Mesodermal cell (in vitro differentiated cells): Measurements from ENCODE around the gene RHBDD2. TPM values are rescaled to one million over a fixed set of nuclear protein-coding genes. Genes with fewer than 3 reads are reported as not detected.
"Not testable (repeated sequence)": the region's sequence is repeated elsewhere in the genome, so short reads cannot be mapped to it uniquely, and the experiment has no call there.

Source experiments
- H3K27ac ChIP-seq: 2 replicates; pipeline ENCODE4 v1.7.0; 2013; ENCODE audit warnings: mild to moderate bottlenecking, low read depth, low read length, moderate library complexity; ENCODE audit not compliant: severe bottlenecking
- H3K36me3 ChIP-seq: 2 replicates; pipeline ENCODE4 v1.7.1; 2013; ENCODE audit warnings: mild to moderate bottlenecking, low read length, moderate library complexity; ENCODE audit not compliant: control insufficient read depth, insufficient read depth
- H3K4me1 ChIP-seq: one replicate; pipeline ENCODE4 v1.7.1; 2013; ENCODE audit warnings: mild to moderate bottlenecking, low read length; ENCODE audit not compliant: insufficient read depth, control insufficient read depth, poor library complexity, severe bottlenecking
- H3K4me3 ChIP-seq: 2 replicates; pipeline ENCODE4 v1.7.0; 2013; ENCODE audit warnings: low read length, control low read depth, mild to moderate bottlenecking; ENCODE audit not compliant: insufficient read depth, poor library complexity, severe bottlenecking; ENCODE audit errors: extremely low read depth
- H3K9me3 ChIP-seq: 2 replicates; pipeline ENCODE4 v1.7.1; 2013; ENCODE audit warnings: mild to moderate bottlenecking, low read length, moderate library complexity; ENCODE audit not compliant: control insufficient read depth
- WGBS, 2 experiments: methylation state at CpG; one replicate each; pipeline ENCODE4 v1.1.5; 2013; ENCODE audit warnings: missing lambda C conversion rate in 2 of 2; ENCODE audit not compliant: insufficient coverage in 2 of 2; 5-methylcytosine and 5-hydroxymethylcytosine counted together
- polyA plus RNA-seq, 2 experiments: library from polyadenylated mRNA; stranded (reverse); fragments of 50-300 nt; gene quantifications; one replicate each; pipeline ENCODE4 v1.2.3, GENCODE V29; 2013

The RHBDD2 gene
- 53.0 TPM for polyA plus RNA-seq (2013, experiment 1 of 2)
- polyA plus RNA-seq (2013, experiment 2 of 2) = 40.8 TPM

GRCh38 chr7:75878769-75879611 lies at the start of gene RHBDD2:
Gene RHBDD2 (plus strand): TSS chr7:75879034. CDS start chr7:75879083, 49 bp downstream.
- H3K27ac ChIP-seq = peak within 1 kb of the TSS; percentile 49
- no peaks in the 10 kb centered on the region for H3K9me3 ChIP-seq
- H3K36me3 ChIP-seq = peaks cover 32% of the 10 kb centered on the region
- peaks cover 9% of the 10 kb centered on the region for H3K4me1 ChIP-seq
- WGBS, 2 experiments = 1% methylated on average over 37 to 54 of the region's 65 CpGs
- peak within 1 kb of the TSS; percentile 89 for H3K4me3 ChIP-seq

- not testable (repeated sequence) for H3K27ac ChIP-seq, H3K9me3 ChIP-seq, H3K4me3 ChIP-seq, H3K4me1 ChIP-seq, H3K36me3 ChIP-seq
- WGBS, 2 experiments = 77 to 81% methylated on average over 4 to 6 of the region's 6 CpGs
Observed at GRCh38 chr7:75829656-75830055, 49.2 kb upstream of the RHBDD2 start.

- Histone ChIP-seq H3K4me1 (peaks cover 3% of the 10 kb centered on the region), H3K27ac (no peak overlapping the region), H3K36me3 (no peaks in the 10 kb centered on the region), H3K4me3 (no peak overlapping the region), H3K9me3 (no peaks in the 10 kb centered on the region)
- WGBS, 2 experiments = 86 to 100% methylated on average over 3 of the region's 6 CpGs
Observed at GRCh38 chr7:75830978-75831377, 47.9 kb upstream of the RHBDD2 start.

GRCh38 chr7:75833662-75834061 lies 45.2 kb upstream of the RHBDD2 start:
- 84 to 92% methylated on average over 4 to 6 of the region's 6 CpGs for WGBS, 2 experiments
- H3K9me3 ChIP-seq, H3K4me1 ChIP-seq: not testable (repeated sequence)

GRCh38 chr7:75835688-75836285 lies 43.0 kb upstream of the RHBDD2 start:
- Histone ChIP-seq H3K9me3 (no peaks in the 10 kb centered on the region), H3K4me1 (no peaks in the 10 kb centered on the region), H3K36me3 (no peaks in the 10 kb centered on the region), H3K27ac (no peak overlapping the region), H3K4me3 (no peak overlapping the region)
- 95 to 96% methylated on average over 27 to 28 of the region's 29 CpGs for WGBS, 2 experiments

More at GRCh38 chr7:75833662-75834061, 45.2 kb upstream of the RHBDD2 start:
- H3K4me3 ChIP-seq, H3K27ac ChIP-seq, H3K36me3 ChIP-seq: not testable (repeated sequence)

- Histone ChIP-seq H3K36me3 (no peaks in the 10 kb centered on the region), H3K27ac (no peak overlapping the region), H3K9me3 (no peaks in the 10 kb centered on the region), H3K4me3 (no peak overlapping the region), H3K4me1 (no peaks in the 10 kb centered on the region)
- WGBS, 2 experiments = 89 to 93% methylated on average over 4 of the region's 7 CpGs
Observed at GRCh38 chr7:75836798-75837197, 42.0 kb upstream of the RHBDD2 start.

- not testable (repeated sequence) for H3K27ac ChIP-seq, H3K4me3 ChIP-seq, H3K36me3 ChIP-seq, H3K9me3 ChIP-seq
- H3K4me1 ChIP-seq = peaks cover 11% of the 10 kb centered on the region
- WGBS, 2 experiments = 83 to 100% methylated on average over 1 to 7 of the region's 14 CpGs
Observed at GRCh38 chr7:75838281-75838930, 40.4 kb upstream of the RHBDD2 start.

- H3K4me1 ChIP-seq = peaks cover 11% of the 10 kb centered on the region
- no peaks in the 10 kb centered on the region for H3K9me3 ChIP-seq
- WGBS, 2 experiments = 90 to 100% methylated on average over 1 to 2 of the region's 3 CpGs
- H3K27ac ChIP-seq = no peak overlapping the region
- H3K4me3 ChIP-seq = no peak overlapping the region
- H3K36me3 ChIP-seq = no peaks in the 10 kb centered on the region
Observed at GRCh38 chr7:75840029-75840428, 38.8 kb upstream of the RHBDD2 start.

GRCh38 chr7:75842836-75843446 lies 35.9 kb upstream of the RHBDD2 start:
- WGBS, 2 experiments = 87 to 90% methylated on average over 5 to 6 of the region's 8 CpGs
- Histone ChIP-seq H3K9me3 (no peaks in the 10 kb centered on the region), H3K27ac (peak overlapping the region; percentile 17), H3K4me1 (peaks cover 11% of the 10 kb centered on the region), H3K4me3 (no peak overlapping the region), H3K36me3 (no peaks in the 10 kb centered on the region)

- H3K4me1 ChIP-seq = peaks cover 11% of the 10 kb centered on the region
- H3K36me3 ChIP-seq = no peaks in the 10 kb centered on the region
- H3K27ac ChIP-seq = no peak overlapping the region
- 100% methylated on average over 5 to 6 of the region's 9 CpGs for WGBS, 2 experiments
- no peak overlapping the region for H3K4me3 ChIP-seq
- no peaks in the 10 kb centered on the region for H3K9me3 ChIP-seq
Observed at GRCh38 chr7:75843613-75844116, 35.2 kb upstream of the RHBDD2 start.
